Skeletal muscle tissue (tissue), 4 donors: ENCODE results near the gene CDC14A. TPM values are rescaled to one million over a fixed set of nuclear protein-coding genes. Genes with fewer than 3 reads are reported as not detected.

Source experiments
- H3K27ac ChIP-seq: one replicate; pipeline ENCODE4 v1.7.0; 2013; ENCODE audit warnings: mild to moderate bottlenecking, low read depth, low read length, inconsistent platforms
- H3K27me3 ChIP-seq, 3 donors: one replicate each; pipeline ENCODE4 v1.7.0; 2013; ENCODE audit warnings: low read length in 3 of 3; ENCODE audit not compliant: control insufficient read depth in 3 of 3, insufficient read depth in 3 of 3
- H3K36me3 ChIP-seq, 3 donors: one replicate each; pipeline ENCODE4 v1.7.0; 2013; ENCODE audit warnings: low read length in 3 of 3; ENCODE audit not compliant: control insufficient read depth in 3 of 3, insufficient read depth in 3 of 3
- H3K4me1 ChIP-seq, 3 donors: one replicate each; pipeline ENCODE4 v1.7.0; 2013; ENCODE audit warnings: low read length in 3 of 3, mild to moderate bottlenecking in 3 of 3; ENCODE audit not compliant: control insufficient read depth in 3 of 3, insufficient read depth in 3 of 3
- H3K4me3 ChIP-seq, 3 donors: one replicate each; pipeline ENCODE4 v1.7.0; 2013; ENCODE audit warnings: low read length in 3 of 3
- H3K9ac ChIP-seq, 3 donors: one replicate each; pipeline ENCODE4 v1.7.0; 2013; ENCODE audit warnings: low read length in 3 of 3, mild to moderate bottlenecking in 3 of 3, moderate library complexity in 2 of 3, low read depth in 1 of 3
- H3K9me3 ChIP-seq, 3 donors: one replicate each; pipeline ENCODE4 v1.7.0; 2013; ENCODE audit warnings: low read length in 3 of 3; ENCODE audit not compliant: control insufficient read depth in 3 of 3
- total RNA-seq: library from RNA; depleted of rRNA; stranded (reverse); fragments of >200 nt; gene quantifications from one replicate; pipeline ENCODE4 v1.2.3, GENCODE V29; 2014
- donor health status: Osteomylitis.

CDC14A gene
- total RNA-seq, 1 donor from 2014 or later: 17.2 TPM

- Histone ChIP-seq H3K4me3 (no peak overlapping the region), H3K4me1 (no peaks in the 10 kb centered on the region)
These were observed 164.6 kb downstream of the CDC14A start for GRCh38 chr1:100516857-100517256.

GRCh38 chr1:100517515-100517914 lies 165.2 kb downstream of the CDC14A start:
- no peaks in the 10 kb centered on the region for H3K27me3 ChIP-seq
- no peak overlapping the region for H3K9ac ChIP-seq
- H3K36me3 ChIP-seq: peaks cover 0 to 2% (median 0%) of the 10 kb centered on the region in 3 donors
- H3K27ac ChIP-seq: no peak overlapping the region
- no peak overlapping the region for H3K4me3 ChIP-seq
- H3K9me3 ChIP-seq: no peaks in the 10 kb centered on the region
- H3K4me1 ChIP-seq: no peaks in the 10 kb centered on the region

More at GRCh38 chr1:100516857-100517256, 164.6 kb downstream of the CDC14A start:
- H3K27ac ChIP-seq: no peak overlapping the region
- peaks cover 0 to 3% (median 0%) of the 10 kb centered on the region in 3 donors for H3K36me3 ChIP-seq
- H3K27me3 ChIP-seq: no peaks in the 10 kb centered on the region
- no peaks in the 10 kb centered on the region for H3K9me3 ChIP-seq
- no peak overlapping the region for H3K9ac ChIP-seq

- Histone ChIP-seq H3K36me3 (peaks cover 0 to 2% (median 0%) of the 10 kb centered on the region in 3 donors), H3K27me3 (no peaks in the 10 kb centered on the region), H3K4me3 (no peak overlapping the region), H3K9ac (no peak overlapping the region), H3K9me3 (no peaks in the 10 kb centered on the region), H3K4me1 (no peaks in the 10 kb centered on the region), H3K27ac (no peak overlapping the region)
These were observed 165.7 kb downstream of the CDC14A start for GRCh38 chr1:100518023-100518422.

- H3K4me3 ChIP-seq: no peak overlapping the region
- no peaks in the 10 kb centered on the region for H3K36me3 ChIP-seq
- no peak overlapping the region for H3K27ac ChIP-seq
These were observed 170.8 kb downstream of the CDC14A start for GRCh38 chr1:100523038-100523652.

GRCh38 chr1:100524355-100524754 lies 172.0 kb downstream of the CDC14A start:
- no peaks in the 10 kb centered on the region for H3K4me1 ChIP-seq
- no peak overlapping the region for H3K4me3 ChIP-seq
- H3K27ac ChIP-seq: no peak overlapping the region
- H3K36me3 ChIP-seq: no peaks in the 10 kb centered on the region
- H3K9me3 ChIP-seq: no peaks in the 10 kb centered on the region
- no peaks in the 10 kb centered on the region for H3K27me3 ChIP-seq
- H3K9ac ChIP-seq: no peak overlapping the region

More at GRCh38 chr1:100523038-100523652, 170.8 kb downstream of the CDC14A start:
- Histone ChIP-seq H3K9ac (no peak overlapping the region), H3K4me1 (no peaks in the 10 kb centered on the region), H3K9me3 (no peaks in the 10 kb centered on the region), H3K27me3 (no peaks in the 10 kb centered on the region)

- Histone ChIP-seq H3K9ac (no peak overlapping the region), H3K4me1 (peaks cover 2 to 7% (median 2%) of the 10 kb centered on the region in 3 donors), H3K27me3 (no peaks in the 10 kb centered on the region), H3K4me3 (no peak overlapping the region), H3K36me3 (no peaks in the 10 kb centered on the region), H3K27ac (no peak overlapping the region), H3K9me3 (no peaks in the 10 kb centered on the region)
These were observed 174.6 kb downstream of the CDC14A start for GRCh38 chr1:100526894-100527293.

GRCh38 chr1:100528871-100529270 lies 176.6 kb downstream of the CDC14A start:
- Histone ChIP-seq H3K27ac (peak overlapping the region; percentile 37), H3K4me3 (no peak overlapping the region)

GRCh38 chr1:100530141-100530540 lies 177.8 kb downstream of the CDC14A start:
- peak overlapping the region; percentile 63 for H3K27ac ChIP-seq
- no peak overlapping the region for H3K4me3 ChIP-seq
- H3K27me3 ChIP-seq: peaks cover 0 to 3% (median 0%) of the 10 kb centered on the region in 3 donors
- no peaks in the 10 kb centered on the region for H3K9me3 ChIP-seq
- H3K9ac ChIP-seq: no peak overlapping the region
- H3K4me1 ChIP-seq: peaks cover 2 to 7% (median 2%) of the 10 kb centered on the region in 3 donors
- no peaks in the 10 kb centered on the region for H3K36me3 ChIP-seq

More at GRCh38 chr1:100528871-100529270, 176.6 kb downstream of the CDC14A start:
- Histone ChIP-seq H3K36me3 (no peaks in the 10 kb centered on the region), H3K27me3 (no peaks in the 10 kb centered on the region), H3K4me1 (peaks cover 2 to 7% (median 2%) of the 10 kb centered on the region in 3 donors), H3K9me3 (no peaks in the 10 kb centered on the region), H3K9ac (no peak overlapping the region)

- Histone ChIP-seq H3K36me3 (no peaks in the 10 kb centered on the region), H3K4me1 (peaks cover 2 to 7% (median 2%) of the 10 kb centered on the region in 3 donors), H3K4me3 (no peak overlapping the region), H3K9ac (no peak overlapping the region), H3K27me3 (peaks cover 0 to 8% (median 0%) of the 10 kb centered on the region in 3 donors), H3K27ac (peak overlapping the region; percentile 63), H3K9me3 (no peaks in the 10 kb centered on the region)
These were observed 178.7 kb downstream of the CDC14A start for GRCh38 chr1:100530880-100531487.

- Histone ChIP-seq H3K4me1 (peaks cover 2 to 7% (median 2%) of the 10 kb centered on the region in 3 donors), H3K9ac (no peak overlapping the region), H3K27me3 (peaks cover 0 to 8% (median 3%) of the 10 kb centered on the region in 3 donors), H3K27ac (no peak overlapping the region), H3K9me3 (no peaks in the 10 kb centered on the region), H3K36me3 (no peaks in the 10 kb centered on the region), H3K4me3 (no peak overlapping the region)
These were observed 180.3 kb downstream of the CDC14A start for GRCh38 chr1:100532645-100533044.
